SK-N-SH (cell line): Measurements from ENCODE around the gene FBXO42. TPM values are rescaled to one million over a fixed set of nuclear protein-coding genes. Genes with fewer than 3 reads are reported as not detected.

Experiments used
- CTCF ChIA-PET: fragments of 300-600, 350-600 bp; formaldehyde crosslinking; extraction: SDS; loops from one replicate; lab custom pipeline; 2021; lab: Yijun Ruan, JAX
- POLR2A ChIA-PET: fragments of 350-600 bp; sonication (Branson Sonifier 250); formaldehyde crosslinking; extraction: SDS; loops from one replicate; lab custom pipeline; 2020; ENCODE audit warnings: antibody characterized with exemption, inconsistent platforms; lab: Yijun Ruan, JAX
- DNase-seq: peaks from one replicate; pipeline ENCODE4 v3.0.0; 2012
- H2AFZ ChIP-seq: fragments of 200-600 bp; sonication (generic); 2 replicates; pipeline ENCODE4 v1.8.1; 2016; ENCODE audit warnings: antibody characterized with exemption, mild to moderate bottlenecking, low read depth
- H3F3A ChIP-seq: fragments of 200-600 bp; sonication (generic); replicated peaks from 2 replicates; pipeline ENCODE3; 2016; ENCODE audit warnings: antibody characterized with exemption, mild to moderate bottlenecking; ENCODE audit not compliant: insufficient read depth
- H3K27ac ChIP-seq, 2 experiments: fragments of 200-500 bp in 1 of 2; fragments of 200-600 bp in 1 of 2; sonication (Bioruptor generic) in 1 of 2; sonication (generic), shearing (Covaris generic) in 1 of 2; 2 replicates each; pipeline versions ENCODE4 v1.5.1 to v1.6.1; 2014 to 2016; ENCODE audit warnings: low read depth in 2 of 2, inconsistent platforms in 1 of 2, low read length in 1 of 2, mild to moderate bottlenecking in 1 of 2, mixed read lengths in 1 of 2
- H3K27me3 ChIP-seq: fragments of 200-600 bp; sonication (generic), shearing (Covaris generic); 2 replicates; pipeline ENCODE4 v1.6.1; 2016; ENCODE audit warnings: mixed run types; ENCODE audit not compliant: insufficient read depth
- H3K36me3 ChIP-seq, 2 experiments: fragments of 200-500 bp in 1 of 2; fragments of 200-600 bp in 1 of 2; sonication (Bioruptor generic) in 1 of 2; sonication (generic) in 1 of 2; replicated peaks in 1 of 2; 2 replicates each; pipeline versions ENCODE3 to v1.5.1; 2014 to 2016; ENCODE audit warnings: low read length in 1 of 2, mild to moderate bottlenecking in 1 of 2; ENCODE audit not compliant: insufficient read depth in 2 of 2, control insufficient read depth in 1 of 2
- H3K4me1 ChIP-seq, 2 experiments: fragments of 200-500 bp in 1 of 2; fragments of 200-600 bp in 1 of 2; sonication (Bioruptor generic) in 1 of 2; sonication (generic), shearing (Covaris generic) in 1 of 2; 2 replicates each; pipeline versions ENCODE4 v1.5.1 to v1.6.1; 2014 to 2016; ENCODE audit warnings: low read depth in 1 of 2, low read length in 1 of 2, mixed run types in 1 of 2; ENCODE audit not compliant: insufficient read depth in 2 of 2, control insufficient read depth in 1 of 2
- H3K4me2 ChIP-seq: fragments of 200-600 bp; sonication (generic), shearing (Covaris generic); 2 replicates; pipeline ENCODE4 v1.6.1; 2017; ENCODE audit warnings: mixed run types
- H3K4me3 ChIP-seq, 2 experiments: fragments of 200-500 bp in 1 of 2; fragments of 200-600 bp in 1 of 2; sonication (Bioruptor generic) in 1 of 2; sonication (generic), shearing (Covaris generic) in 1 of 2; 2 replicates each; pipeline versions ENCODE4 v1.5.1 to v1.8.1; 2014 to 2016; ENCODE audit warnings: low read depth in 2 of 2, inconsistent platforms in 1 of 2, low read length in 1 of 2, mild to moderate bottlenecking in 1 of 2, mixed read lengths in 1 of 2, moderate library complexity in 1 of 2
- H3K79me2 ChIP-seq: fragments of 200-600 bp; sonication (generic); 2 replicates; pipeline ENCODE4 v1.8.1; 2017; ENCODE audit warnings: mild to moderate bottlenecking; ENCODE audit not compliant: insufficient read depth
- H3K9ac ChIP-seq: fragments of 200-600 bp; sonication (generic); 2 replicates; pipeline ENCODE4 v1.6.1; 2017; ENCODE audit warnings: mixed run types
- H3K9me2 ChIP-seq: fragments of 200-600 bp; sonication (generic); 2 replicates; pipeline ENCODE4 v1.6.1; 2017; ENCODE audit warnings: mixed run types
- H3K9me3 ChIP-seq: fragments of 200-600 bp; sonication (generic); 2 replicates; pipeline ENCODE4 v1.6.1; 2017; ENCODE audit warnings: mixed run types, mild to moderate bottlenecking, moderate library complexity
- H4K20me1 ChIP-seq: fragments of 200-600 bp; sonication (generic); 2 replicates; pipeline ENCODE4 v1.6.1; 2017; ENCODE audit warnings: mild to moderate bottlenecking, mixed run types; ENCODE audit not compliant: insufficient read depth
- CHD2 ChIP-seq: fragments of 150-350 bp; IDR thresholded peaks from 2 replicates; pipeline ENCODE4 v1.6.1; 2018; ENCODE audit warnings: low read length; ENCODE audit not compliant: partially characterized antibody
- EP300 ChIP-seq, 2 experiments: IDR thresholded peaks; 2 replicates each; pipeline versions ENCODE4 v1.4.0 to v1.6.1; 2012; ENCODE audit warnings: borderline replicate concordance in 1 of 2, low read depth in 1 of 2, low read length in 1 of 2
- EZH2phosphoT487 ChIP-seq: fragments of 200-600 bp; sonication (generic); IDR thresholded peaks from 2 replicates; pipeline ENCODE4 v1.6.1; 2017; ENCODE audit warnings: low read depth, mixed run types, mild to moderate bottlenecking, antibody characterized with exemption, moderate library complexity, borderline replicate concordance
- FOXJ3 ChIP-seq: sonication (generic); formaldehyde crosslinking; IDR thresholded peaks from 2 replicates; pipeline ENCODE4 v1.5.1; 2020; ENCODE audit warnings: mild to moderate bottlenecking, missing genetic modification reagents
- FOXM1 ChIP-seq: IDR thresholded peaks from 2 replicates; pipeline ENCODE4 v1.4.0; 2012; ENCODE audit warnings: low read depth, mild to moderate bottlenecking
- GATA2 ChIP-seq: sonication (generic); formaldehyde crosslinking; IDR thresholded peaks from 2 replicates; pipeline ENCODE4 v1.5.0; 2020; ENCODE audit warnings: mild to moderate bottlenecking, missing genetic modification reagents
- MEF2A ChIP-seq: IDR thresholded peaks from 2 replicates; pipeline ENCODE4 v1.4.0; 2012; ENCODE audit warnings: low read depth, borderline replicate concordance
- MXI1 ChIP-seq: IDR thresholded peaks from 2 replicates; pipeline ENCODE4 v1.6.1; 2012; ENCODE audit warnings: mild to moderate bottlenecking, low read depth, low read length, improper control_type of control experiment
- RAD21 ChIP-seq: IDR thresholded peaks from 2 replicates; pipeline ENCODE4 v1.6.1; 2012; ENCODE audit warnings: mild to moderate bottlenecking, low read length
- RCOR1 ChIP-seq: fragments of 150-350 bp; IDR thresholded peaks from 2 replicates; pipeline ENCODE4 v1.6.1; 2017; ENCODE audit warnings: antibody characterized with exemption, low read length
- RFX5 ChIP-seq: IDR thresholded peaks from 2 replicates; pipeline ENCODE4 v1.6.1; 2012; ENCODE audit warnings: mild to moderate bottlenecking, improper control_type of control experiment, low read length
- TAF1 ChIP-seq: IDR thresholded peaks from 2 replicates; pipeline ENCODE4 v1.6.1; 2012; ENCODE audit warnings: low read depth, mild to moderate bottlenecking, low read length, moderate library complexity, borderline replicate concordance
- TCF12 ChIP-seq: IDR thresholded peaks from 2 replicates; pipeline ENCODE4 v1.4.0; 2012
- TEAD4 ChIP-seq: IDR thresholded peaks from 2 replicates; pipeline ENCODE4 v1.4.0; 2012; ENCODE audit warnings: mild to moderate bottlenecking, borderline replicate concordance; ENCODE audit not compliant: insufficient read depth
- USF1 ChIP-seq: IDR thresholded peaks from 2 replicates; pipeline ENCODE4 v1.4.0; 2012; ENCODE audit warnings: low read depth, borderline replicate concordance
- YY1 ChIP-seq: IDR thresholded peaks from 2 replicates; pipeline ENCODE4 v1.4.0; 2012; ENCODE audit warnings: low read depth, mild to moderate bottlenecking
- WGBS: methylation state at CpG from one replicate; pipeline ENCODE4 v1.1.6; 2017; ENCODE audit warnings: low lambda C conversion rate; 5-methylcytosine and 5-hydroxymethylcytosine counted together
- polyA plus RNA-seq, 3 experiments: library from polyadenylated mRNA; depleted of rRNA; stranded (reverse); fragments of >200 nt; gene quantifications; 2 replicates each; pipeline ENCODE4 v1.2.3, GENCODE V29; 2012
- TF ChIP-seq, protein P1 (sequence below): IDR thresholded peaks from 2 replicates; pipeline ENCODE4 v1.4.0; 2012; ENCODE audit warnings: low read depth
- TF ChIP-seq, protein P2 (sequence below): fragments of 150-350 bp; IDR thresholded peaks from 2 replicates; pipeline ENCODE4 v1.6.1; 2016; ENCODE audit warnings: mild to moderate bottlenecking, low read depth, low read length
- TF ChIP-seq, protein P3 (sequence below): IDR thresholded peaks from 2 replicates; pipeline ENCODE4 v1.4.0; 2012; ENCODE audit warnings: low read depth, borderline replicate concordance

The FBXO42 gene
- polyA plus RNA-seq, 1 of the 3 experiments (the other 2 are of a cell fraction): 8.6 TPM

GRCh38 chr1:16369821-16370220 lies 17.5 kb upstream of the FBXO42 start:
- peaks cover 9 to 30% of the 10 kb centered on the region in 2 experiments for H3K4me1 ChIP-seq
- H3K9me3 ChIP-seq: no peaks in the 10 kb centered on the region
- DNase-seq: no peak
- no peak overlapping the region for H3K27ac ChIP-seq
- no peak overlapping the region for H2AFZ ChIP-seq
- H3K79me2 ChIP-seq: peaks cover 74% of the 10 kb centered on the region
- H3K4me2 ChIP-seq: 0 out of 2 replicates have a peak overlapping the region, but pooled peaks have one; percentile 92
- 94% methylated on average over 4 of the region's 4 CpGs for WGBS
- POLR2A ChIA-PET: interaction anchor here (1.1 kb wide), 1 partner anchor 9 kb away, joined by 3 read pairs; no protein-coding TSS in a partner anchor
- no peak overlapping the region for H3K9ac ChIP-seq
- H3K4me3 ChIP-seq: no peak overlapping the region
- CTCF ChIA-PET: interaction anchor here (1.6 kb wide), 1 partner anchor 582 kb away, joined by 3 read pairs; no protein-coding TSS in a partner anchor
- no peaks in the 10 kb centered on the region for H3K27me3 ChIP-seq
- H3K9me2 ChIP-seq: no peaks in the 10 kb centered on the region
- H4K20me1 ChIP-seq: peaks cover 48% of the 10 kb centered on the region
- TF ChIP-seq GATA2: no peak
- TF ChIP-seq RCOR1: no peak
- TF ChIP-seq TAF1: no peak
- no peak for TF ChIP-seq EZH2phosphoT487
- TF ChIP-seq FOXJ3: no peak
- no peak for TF ChIP-seq FOXM1
- TF ChIP-seq TCF12: no peak
- TF ChIP-seq CHD2: no peak
- no peak for TF ChIP-seq TEAD4
- no peak for TF ChIP-seq EP300 (IDR thresholded peaks at IDR 0.05; ENCODE audit: borderline replicate concordance in 1 of 2, low read depth in 1 of 2, low read length in 1 of 2)
- no peak for TF ChIP-seq USF1
- no peak for TF ChIP-seq RFX5
- TF ChIP-seq MXI1: no peak
- TF ChIP-seq, protein P1, sequence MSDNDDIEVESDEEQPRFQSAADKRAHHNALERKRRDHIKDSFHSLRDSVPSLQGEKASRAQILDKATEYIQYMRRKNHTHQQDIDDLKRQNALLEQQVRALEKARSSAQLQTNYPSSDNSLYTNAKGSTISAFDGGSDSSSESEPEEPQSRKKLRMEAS: no peak
- TF ChIP-seq, protein P2, sequence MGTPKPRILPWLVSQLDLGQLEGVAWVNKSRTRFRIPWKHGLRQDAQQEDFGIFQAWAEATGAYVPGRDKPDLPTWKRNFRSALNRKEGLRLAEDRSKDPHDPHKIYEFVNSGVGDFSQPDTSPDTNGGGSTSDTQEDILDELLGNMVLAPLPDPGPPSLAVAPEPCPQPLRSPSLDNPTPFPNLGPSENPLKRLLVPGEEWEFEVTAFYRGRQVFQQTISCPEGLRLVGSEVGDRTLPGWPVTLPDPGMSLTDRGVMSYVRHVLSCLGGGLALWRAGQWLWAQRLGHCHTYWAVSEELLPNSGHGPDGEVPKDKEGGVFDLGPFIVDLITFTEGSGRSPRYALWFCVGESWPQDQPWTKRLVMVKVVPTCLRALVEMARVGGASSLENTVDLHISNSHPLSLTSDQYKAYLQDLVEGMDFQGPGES: no peak
- TF ChIP-seq MEF2A: no peak
- no peak for TF ChIP-seq YY1
- TF ChIP-seq RAD21: no peak
- TF ChIP-seq, protein P3, sequence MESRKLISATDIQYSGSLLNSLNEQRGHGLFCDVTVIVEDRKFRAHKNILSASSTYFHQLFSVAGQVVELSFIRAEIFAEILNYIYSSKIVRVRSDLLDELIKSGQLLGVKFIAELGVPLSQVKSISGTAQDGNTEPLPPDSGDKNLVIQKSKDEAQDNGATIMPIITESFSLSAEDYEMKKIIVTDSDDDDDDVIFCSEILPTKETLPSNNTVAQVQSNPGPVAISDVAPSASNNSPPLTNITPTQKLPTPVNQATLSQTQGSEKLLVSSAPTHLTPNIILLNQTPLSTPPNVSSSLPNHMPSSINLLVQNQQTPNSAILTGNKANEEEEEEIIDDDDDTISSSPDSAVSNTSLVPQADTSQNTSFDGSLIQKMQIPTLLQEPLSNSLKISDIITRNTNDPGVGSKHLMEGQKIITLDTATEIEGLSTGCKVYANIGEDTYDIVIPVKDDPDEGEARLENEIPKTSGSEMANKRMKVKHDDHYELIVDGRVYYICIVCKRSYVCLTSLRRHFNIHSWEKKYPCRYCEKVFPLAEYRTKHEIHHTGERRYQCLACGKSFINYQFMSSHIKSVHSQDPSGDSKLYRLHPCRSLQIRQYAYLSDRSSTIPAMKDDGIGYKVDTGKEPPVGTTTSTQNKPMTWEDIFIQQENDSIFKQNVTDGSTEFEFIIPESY: no peak
- TF ChIP-seq, all 33 proteins: peak for 0
- peaks cover 2 to 5% of the 10 kb centered on the region in 2 experiments for H3K36me3 ChIP-seq
- peaks cover 34% of the 10 kb centered on the region for H3F3A ChIP-seq
